A549 treated with CORT108297 at 1 μM for 4 hours (cell line): ENCODE data around the gene KSR1. TPM values are rescaled to one million over a fixed set of nuclear protein-coding genes. Genes with fewer than 3 reads are reported as not detected.

ENCODE experiments used
- total RNA-seq: library from RNA; stranded (reverse); fragments of 200-300 nt; extraction: Qiagen RNA extraction; gene quantifications from 5 replicates; pipeline ENCODE4 v1.2.3, GENCODE V29; 2022

Gene KSR1
- total RNA-seq = 11.7 to 16.9 TPM (median 16.3 TPM) in 5 replicates

DNA sequence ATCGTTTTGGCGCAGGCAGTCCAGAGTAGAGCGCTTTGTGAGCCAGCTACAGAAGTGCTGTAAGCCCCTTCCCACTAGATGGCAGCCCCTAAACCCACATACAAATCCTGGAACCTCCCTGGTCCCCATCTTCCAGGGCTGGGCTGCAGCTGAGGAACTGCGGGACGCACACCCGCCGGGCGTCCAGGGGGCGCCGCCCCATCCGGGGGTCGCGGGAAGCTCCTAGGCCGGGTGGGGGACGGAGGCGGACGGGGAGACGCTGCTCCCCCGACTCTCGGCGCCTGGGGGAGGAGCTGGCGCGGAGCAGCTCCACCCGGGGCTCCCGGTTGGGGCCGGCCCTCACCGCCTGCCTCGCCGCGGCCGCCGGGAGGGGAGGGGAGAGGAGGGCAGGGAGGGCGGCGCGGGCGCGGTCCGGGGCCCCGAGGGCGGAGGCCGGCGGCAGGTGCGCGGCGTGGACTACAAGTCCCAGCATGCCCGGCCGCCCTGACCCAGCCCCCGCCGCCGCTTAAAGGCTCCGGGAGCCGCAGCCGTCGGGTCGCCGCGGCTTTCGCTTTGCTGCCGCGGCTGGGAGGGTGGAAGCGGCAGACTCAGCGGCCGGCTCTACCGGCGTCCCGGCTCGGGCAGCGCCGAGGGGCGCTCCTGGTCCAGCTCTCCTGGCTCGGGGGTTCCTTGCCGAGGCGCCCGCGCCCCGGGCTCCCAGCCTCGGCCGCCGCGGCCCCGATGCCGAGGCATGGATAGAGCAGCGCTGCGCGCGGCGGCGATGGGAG is at the start of gene KSR1:
Gene KSR1 (plus strand): TSS at position 535 of the 767 bp plus-strand sequence. CDS start 196 bp downstream, at position 731.

DNA sequence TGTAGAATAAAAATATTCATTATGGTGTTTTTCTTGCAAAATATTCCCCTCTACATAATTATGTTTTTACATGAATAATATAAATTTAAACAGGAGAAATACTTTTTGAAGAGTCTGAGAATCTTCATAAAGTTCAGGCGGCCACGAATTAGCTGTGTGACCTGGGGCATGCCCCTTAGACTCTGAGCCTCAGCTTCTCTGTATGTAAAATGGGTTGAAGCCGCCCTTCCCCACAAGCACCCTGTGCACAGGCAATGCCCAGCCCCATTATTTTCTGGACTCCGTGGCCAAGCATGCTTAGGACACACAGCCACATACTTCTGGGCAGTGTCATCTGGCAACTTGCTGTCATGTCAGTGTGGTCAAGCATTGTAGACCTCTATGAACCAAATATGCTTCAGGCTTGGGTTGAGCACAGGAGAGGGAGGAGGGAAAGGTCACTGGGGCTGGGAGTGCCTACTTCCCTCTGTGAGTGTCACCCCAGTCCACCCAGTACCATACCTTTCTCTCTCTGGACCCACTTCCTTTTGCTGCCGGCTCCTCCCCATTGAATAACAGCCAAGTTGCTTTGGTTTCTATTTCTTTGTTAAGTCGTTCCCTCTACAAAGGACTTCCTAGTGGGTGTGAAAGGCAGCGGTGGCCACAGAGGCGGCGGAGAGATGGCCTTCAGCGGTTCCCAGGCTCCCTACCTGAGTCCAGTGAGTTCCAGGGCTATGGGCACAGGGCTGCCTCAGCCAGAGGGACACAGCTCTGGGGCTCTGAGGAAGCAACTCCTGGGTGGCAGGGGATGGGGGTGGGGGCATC is 174.6 kb downstream of the KSR1 start, which contains the start of gene LGALS9:
Gene LGALS9 (plus strand): TSS at position 582 of the 804 bp plus-strand sequence. CDS start 78 bp downstream, at position 660.

Other genes starting within 250 kb of the KSR1 start
- 68.0 to 80.2 TPM (median 73.3 TPM) in 5 replicates for gene WSB1, start 162.3 kb upstream of the KSR1 start, total RNA-seq
- gene LGALS9, start 174.7 kb downstream of the KSR1 start, total RNA-seq = 0.86 to 1.5 TPM (median 1.4 TPM) in 5 replicates